NCI-H1092 treated with DMSO at 0.1 percent for 48 hours (cell line): ENCODE data around the gene TIPARP.

Experiments used
- DNase-seq: peaks from one replicate; lab custom pipeline; 2025; lab: John Stamatoyannopoulos, UW

TIPARP gene

GRCh38 chr3:156676768-156677479 lies 2.5 kb downstream of the TIPARP start:
- DNase-seq: no peak

- DNase-seq: no peak
Observed at GRCh38 chr3:156677536-156677935, 3.1 kb downstream of the TIPARP start.

- DNase-seq: no peak
Observed at GRCh38 chr3:156678197-156678596, 3.8 kb downstream of the TIPARP start.

- no peak for DNase-seq
Observed at GRCh38 chr3:156680243-156680914, 6.0 kb downstream of the TIPARP start.

GRCh38 chr3:156681002-156681401 lies 6.6 kb downstream of the TIPARP start:
- peak; percentile 6 for DNase-seq

GRCh38 chr3:156682501-156682900 lies 8.1 kb downstream of the TIPARP start:
- DNase-seq: no peak

GRCh38 chr3:156682963-156683362 lies 8.6 kb downstream of the TIPARP start:
- no peak for DNase-seq

GRCh38 chr3:156685198-156685597 lies 10.8 kb downstream of the TIPARP start:
- DNase-seq: no peak

- DNase-seq: no peak
Observed at GRCh38 chr3:156685752-156686151, 11.4 kb downstream of the TIPARP start.

- DNase-seq: no peak
Observed at GRCh38 chr3:156687023-156687422, 12.6 kb downstream of the TIPARP start.

- DNase-seq: peak; percentile 15
Observed at GRCh38 chr3:156688632-156689452, 14.5 kb downstream of the TIPARP start.

GRCh38 chr3:156689608-156690007 lies 15.2 kb downstream of the TIPARP start:
- DNase-seq: no peak

- DNase-seq: no peak
Observed at GRCh38 chr3:156691920-156692319, 17.5 kb downstream of the TIPARP start.

- DNase-seq: no peak
Observed at GRCh38 chr3:156693166-156693565, 18.8 kb downstream of the TIPARP start.

- no peak for DNase-seq
Observed at GRCh38 chr3:156694536-156694935, 20.1 kb downstream of the TIPARP start.

GRCh38 chr3:156702367-156702766 lies 28.0 kb downstream of the TIPARP start:
- DNase-seq: no peak

GRCh38 chr3:156704370-156705036 lies 30.1 kb downstream of the TIPARP start:
- DNase-seq: no peak

- DNase-seq: no peak
Observed at GRCh38 chr3:156705761-156706616, 31.6 kb downstream of the TIPARP start.

- no peak for DNase-seq
Observed at GRCh38 chr3:156707588-156707987, 33.2 kb downstream of the TIPARP start.

GRCh38 chr3:156710429-156710828 lies 36.0 kb downstream of the TIPARP start:
- no peak for DNase-seq

GRCh38 chr3:156711113-156711512 lies 36.7 kb downstream of the TIPARP start:
- DNase-seq: no peak
